AML-193 (cell line): Measurements from ENCODE around the gene MSI1.

Experiments used
- DNase-seq, 2 experiments: peaks; one replicate each; lab custom pipeline; 2025; lab: John Stamatoyannopoulos, UW

The MSI1 gene

DNA sequence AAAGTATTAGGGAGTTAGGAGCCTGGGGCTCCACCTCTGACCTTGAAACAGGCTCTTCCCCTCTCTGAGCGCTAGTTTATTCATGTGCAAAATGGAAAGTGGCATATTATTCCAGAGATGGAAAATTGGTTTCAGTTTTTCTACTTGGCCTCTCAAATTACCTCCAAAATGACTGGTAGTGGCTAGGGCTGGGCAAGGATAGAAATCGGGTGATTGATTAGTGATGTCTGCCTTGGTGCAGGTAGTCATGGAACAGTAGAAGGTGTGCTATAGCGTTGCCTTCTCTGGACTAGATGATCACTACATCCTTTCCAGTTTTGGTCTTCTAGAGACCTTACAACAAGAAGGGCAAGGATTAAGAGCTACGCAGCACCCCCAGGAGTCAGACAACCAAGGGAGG is 8.6 kb upstream of the MSI1 start:
- DNase-seq, result no peak

- DNase-seq, result no peak
These were observed 8.1 kb upstream of the MSI1 start for GRCh38 chr12:120376934-120377572.

GRCh38 chr12:120376416-120376815 is 7.5 kb upstream of the MSI1 start:
- no peak for DNase-seq

- no peak for DNase-seq
These were observed 7.0 kb upstream of the MSI1 start for GRCh38 chr12:120376009-120376408.

- no peak for DNase-seq
These were observed 4.7 kb upstream of the MSI1 start for GRCh38 chr12:120373683-120374082.

DNA sequence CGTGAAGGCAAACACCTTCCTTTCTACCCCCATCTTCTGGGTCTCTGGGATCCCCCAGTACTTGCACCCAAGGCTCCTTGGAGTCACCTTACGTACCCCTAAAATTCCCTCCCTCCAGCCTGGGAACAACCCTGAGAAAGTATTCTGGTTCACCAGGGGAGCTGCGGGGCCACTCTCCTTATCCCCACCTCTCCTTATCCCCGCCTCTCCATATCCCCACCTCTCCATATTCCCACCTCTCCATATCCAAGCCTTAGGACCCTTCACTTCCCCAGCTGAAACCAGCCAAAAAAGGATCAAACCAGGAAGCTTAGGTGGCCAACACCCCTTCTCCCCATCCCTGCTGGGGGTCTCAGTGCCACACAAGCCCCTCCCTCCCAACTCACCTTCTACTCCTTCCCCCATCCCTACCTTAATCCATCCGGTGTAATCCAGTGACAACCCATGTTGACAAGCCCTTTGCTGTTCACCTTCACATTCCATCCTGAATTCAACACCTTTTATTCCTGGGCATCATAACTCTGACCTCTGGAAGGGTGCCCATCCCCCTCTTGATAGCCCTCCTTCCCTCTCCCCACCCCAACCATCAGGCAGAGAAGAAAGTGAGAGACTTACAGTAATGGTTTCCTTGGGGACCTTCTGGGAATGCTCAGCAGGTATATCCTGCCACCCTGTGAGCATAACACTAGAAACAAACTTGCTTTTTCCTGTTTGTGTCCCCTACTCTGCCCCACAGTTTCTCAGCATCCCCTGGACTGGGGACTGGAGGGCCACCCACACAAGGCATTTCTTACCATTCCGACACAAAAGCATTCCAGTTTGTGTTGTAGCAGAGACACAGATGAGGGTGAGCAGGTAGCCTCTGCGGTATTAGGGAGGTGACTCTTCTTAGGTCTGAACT is 1.6 kb upstream of the MSI1 start:
- no peak for DNase-seq

GRCh38 chr12:120369603-120370342 is 809 bp upstream of the MSI1 start:
- DNase-seq, result no peak

DNA sequence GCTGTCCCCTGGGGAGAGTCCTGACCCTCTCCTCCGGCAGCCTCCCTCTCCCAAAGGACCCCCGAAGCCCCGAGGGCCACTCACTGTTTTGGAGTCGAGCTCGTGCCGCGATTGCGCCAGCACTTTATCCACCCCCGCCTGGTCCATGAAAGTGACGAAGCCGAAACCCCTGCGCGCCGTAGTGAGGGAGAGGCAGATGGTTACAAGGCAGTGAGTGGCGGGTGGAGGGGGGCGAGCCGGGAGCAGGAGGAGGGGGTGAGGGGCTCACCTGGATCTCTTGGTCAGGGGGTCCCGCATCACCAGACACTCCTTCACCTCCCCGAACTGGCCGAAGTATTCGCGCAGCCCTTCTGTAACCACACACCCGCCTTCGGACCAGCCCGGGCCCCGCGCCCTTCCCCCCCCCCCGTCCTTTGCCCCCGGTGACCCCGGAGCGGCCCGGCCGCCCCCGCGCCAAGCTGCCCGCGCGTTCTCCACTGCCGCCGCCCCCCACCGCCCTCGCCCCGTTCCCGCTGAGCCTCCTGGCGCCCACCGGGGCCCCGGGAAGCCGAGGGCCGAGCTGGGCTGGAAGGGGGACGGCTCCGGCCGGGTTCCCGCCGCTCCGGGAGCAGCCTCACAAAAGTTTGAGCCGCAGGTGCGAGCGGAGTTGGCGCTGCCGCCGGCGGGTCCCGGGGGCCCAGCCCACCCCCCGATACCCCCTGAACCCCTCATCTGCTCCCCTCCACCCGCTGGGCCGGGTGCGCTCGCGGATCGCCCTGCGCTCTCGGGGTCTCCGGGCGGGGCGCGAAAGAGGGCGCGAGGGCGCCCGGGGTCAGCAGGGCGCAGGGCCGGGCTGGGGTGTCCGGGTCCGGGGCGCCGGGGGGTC is 808 bp downstream of the MSI1 start:
- DNase-seq, result no peak

DNA sequence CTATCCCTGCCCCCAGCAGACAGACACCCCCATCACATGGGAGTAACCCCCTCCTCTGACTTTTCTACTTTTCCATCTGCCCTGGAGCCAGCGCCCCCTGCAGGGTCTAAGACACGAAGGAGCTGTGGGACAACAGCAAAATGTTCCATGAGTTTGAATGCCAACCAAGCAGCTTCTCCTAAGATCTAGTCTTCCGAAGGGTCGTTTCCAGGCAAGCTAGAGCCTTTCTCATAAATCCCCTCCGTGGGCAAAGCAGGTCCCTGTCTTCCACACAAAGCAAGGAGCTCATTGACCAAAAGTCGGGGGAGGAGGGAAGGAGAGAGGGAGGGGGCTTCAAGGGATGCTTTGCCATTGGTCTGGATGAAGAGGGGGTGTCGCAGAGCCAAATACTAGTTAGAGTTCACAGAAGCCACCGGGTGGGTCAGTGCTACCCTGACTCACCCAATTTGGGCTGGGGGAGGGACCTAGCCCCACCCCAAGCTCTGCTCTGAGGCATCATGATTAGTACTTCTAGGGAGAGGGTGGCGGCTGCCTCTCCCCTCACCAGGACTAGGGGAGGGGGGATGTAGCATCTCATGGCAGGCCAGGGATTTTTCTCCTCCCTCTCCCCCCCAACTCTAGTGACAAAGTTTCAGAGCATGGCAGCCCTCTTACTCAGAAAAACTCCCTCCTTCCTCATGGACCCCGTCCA is 1.6 kb downstream of the MSI1 start:
- no peak for DNase-seq

- no peak for DNase-seq
These were observed 2.1 kb downstream of the MSI1 start for GRCh38 chr12:120366845-120367232.

GRCh38 chr12:120366341-120366705 is 2.6 kb downstream of the MSI1 start:
- DNase-seq, result no peak

DNA sequence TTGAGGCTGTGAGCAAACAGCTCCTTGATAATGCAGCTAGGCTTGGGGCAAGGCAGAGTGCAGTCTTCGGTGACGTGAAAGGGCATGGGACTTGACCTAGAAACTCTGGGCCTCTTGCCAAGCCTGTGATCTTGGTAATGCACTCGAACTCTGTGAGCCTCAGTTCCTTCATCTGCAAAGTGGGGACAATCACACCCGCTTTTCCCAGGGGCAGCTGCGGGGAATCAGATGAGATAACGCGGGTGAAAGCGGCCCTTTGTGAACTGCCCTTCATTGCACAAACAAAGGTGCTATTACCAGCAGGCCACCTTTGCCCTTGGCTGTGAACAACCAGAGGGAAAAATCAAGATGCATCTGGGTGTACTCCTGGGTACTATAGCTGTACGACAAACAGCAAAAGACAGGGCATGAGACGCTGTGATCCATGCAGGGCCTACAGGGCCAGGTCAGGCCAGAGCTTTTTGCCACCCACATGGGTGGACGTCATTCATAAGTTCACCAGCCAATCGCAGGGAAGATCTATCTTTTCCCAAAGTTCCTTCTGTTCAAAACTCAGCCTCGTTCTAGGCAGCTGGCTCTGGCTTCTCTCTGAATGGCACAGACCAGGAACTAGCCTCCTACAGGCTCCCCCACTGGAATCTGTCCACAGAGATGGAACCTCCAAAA is 3.2 kb downstream of the MSI1 start:
- no peak for DNase-seq

GRCh38 chr12:120364487-120364886 is 4.5 kb downstream of the MSI1 start:
- DNase-seq, result no peak

GRCh38 chr12:120363274-120363855 is 5.6 kb downstream of the MSI1 start:
- no peak for DNase-seq

DNA sequence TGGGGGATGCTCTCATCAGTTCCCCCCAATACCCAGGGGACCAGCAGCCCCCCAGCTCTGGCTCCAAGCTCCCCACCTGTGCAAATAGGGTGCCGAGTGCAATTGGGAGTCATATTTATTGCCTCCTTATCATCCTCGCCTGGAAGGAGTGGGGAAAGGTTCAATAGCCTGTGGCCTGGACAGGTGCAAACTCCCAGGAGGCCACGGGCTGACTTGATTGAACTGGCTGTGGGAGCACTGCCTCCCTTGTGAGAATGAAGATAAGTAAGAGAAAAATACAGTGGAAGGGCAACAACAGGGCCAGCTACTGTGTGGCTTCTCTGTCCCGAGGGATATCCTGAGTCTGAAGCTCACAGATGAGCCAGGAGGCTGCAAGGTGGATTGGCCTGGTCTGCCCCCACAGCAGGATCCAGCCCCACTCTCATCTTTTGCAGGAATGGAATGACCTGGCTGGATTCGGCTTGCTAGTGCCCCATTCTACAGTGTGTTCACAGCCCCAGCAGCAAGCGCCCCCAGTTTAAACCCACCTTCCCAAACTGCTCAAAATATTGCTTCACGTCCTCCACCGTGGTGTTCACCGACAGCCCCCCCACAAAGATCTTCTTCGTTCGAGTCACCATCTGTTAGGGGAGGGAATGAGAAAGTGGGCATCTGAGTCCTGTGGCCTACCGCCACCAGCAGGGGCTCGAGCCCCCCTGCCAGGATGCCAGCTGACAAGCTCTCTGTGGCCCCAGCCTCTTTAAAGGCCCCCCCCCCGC is 6.3 kb downstream of the MSI1 start:
- no peak for DNase-seq

GRCh38 chr12:120361506-120362208 is 7.3 kb downstream of the MSI1 start:
- no peak for DNase-seq

DNA sequence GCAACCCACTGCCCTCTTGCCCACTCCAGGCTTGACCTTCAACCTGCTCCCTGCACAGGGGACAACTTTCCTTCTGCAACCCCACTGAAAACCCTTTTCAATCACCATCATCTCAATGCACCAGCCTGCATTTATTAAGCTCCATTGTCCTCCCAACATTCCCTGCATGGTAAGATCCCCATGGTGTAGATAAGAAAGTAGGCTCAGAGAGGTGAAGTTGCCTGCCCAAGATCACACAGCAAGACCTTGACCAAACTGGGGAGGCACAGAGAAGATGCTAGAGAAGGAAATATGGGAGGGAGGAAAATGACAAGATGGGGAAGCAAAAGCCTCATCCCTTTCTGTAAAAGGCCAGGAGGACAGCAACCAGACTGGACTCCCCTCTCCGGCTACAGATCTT is 9.8 kb downstream of the MSI1 start:
- no peak for DNase-seq

GRCh38 chr12:120358412-120359100 is 10.4 kb downstream of the MSI1 start:
- DNase-seq, result no peak
